Activated CD8-positive, alpha-beta T cell treated with anti-CD3 and anti-CD28 coated beads, Interleukin-2, amount 10 ng/mL, durations not matched to agents 7 days and 5 days (primary cell): Measurements from ENCODE around the gene ANKS1B. TPM values are rescaled to one million over a fixed set of nuclear protein-coding genes. Genes with fewer than 3 reads are reported as not detected.
"Not testable (repeated sequence)": the region's sequence is repeated elsewhere in the genome, so short reads cannot be mapped to it uniquely, and the experiment has no call there.

Experiments
- ATAC-seq: fragments of 150-1000 bp; cut with Tn5 transposase; one replicate; pipeline ENCODE4 v1.10.0; 2021; ENCODE audit warnings: moderate library complexity
- CTCF ChIA-PET: fragments of 350-600 bp; sonication (Branson Sonifier 250); formaldehyde crosslinking; loops from one replicate; lab custom pipeline; 2021; ENCODE audit warnings: antibody characterized with exemption; lab: Charles Lee
- POLR2A ChIA-PET: fragments of 350-600 bp; sonication (Branson Sonifier 250); formaldehyde crosslinking; loops from one replicate; lab custom pipeline; 2021; ENCODE audit warnings: antibody characterized with exemption; lab: Charles Lee
- DNase-seq: peaks from one replicate; pipeline ENCODE4 v3.0.0-alpha.2; 2020
- H3K27ac Mint-ChIP-seq: one replicate; pipeline ENCODE4 v1.8.0; 2021; ENCODE audit warnings: mild to moderate bottlenecking, mixed read lengths
- H3K27me3 Mint-ChIP-seq: one replicate; pipeline ENCODE4 v1.8.0; 2021; ENCODE audit warnings: low read depth, mixed read lengths
- H3K36me3 Mint-ChIP-seq: one replicate; pipeline ENCODE4 v1.8.0; 2021; ENCODE audit warnings: low read depth, mixed read lengths
- H3K4me1 Mint-ChIP-seq: one replicate; pipeline ENCODE4 v1.8.0; 2021; ENCODE audit warnings: low read depth, mixed read lengths
- H3K4me3 Mint-ChIP-seq: one replicate; pipeline ENCODE4 v1.8.0; 2021; ENCODE audit warnings: mild to moderate bottlenecking, mixed read lengths
- H3K9me3 Mint-ChIP-seq: one replicate; pipeline ENCODE4 v1.8.0; 2022; ENCODE audit warnings: mixed read lengths; ENCODE audit not compliant: insufficient read depth
- total RNA-seq, 2 experiments: library from RNA; stranded (reverse); gene quantifications; one replicate each; pipeline ENCODE4 v1.2.3, GENCODE V29; 2021

ANKS1B gene
- total RNA-seq, 2 experiments from 2014 or later = not detected

DNA sequence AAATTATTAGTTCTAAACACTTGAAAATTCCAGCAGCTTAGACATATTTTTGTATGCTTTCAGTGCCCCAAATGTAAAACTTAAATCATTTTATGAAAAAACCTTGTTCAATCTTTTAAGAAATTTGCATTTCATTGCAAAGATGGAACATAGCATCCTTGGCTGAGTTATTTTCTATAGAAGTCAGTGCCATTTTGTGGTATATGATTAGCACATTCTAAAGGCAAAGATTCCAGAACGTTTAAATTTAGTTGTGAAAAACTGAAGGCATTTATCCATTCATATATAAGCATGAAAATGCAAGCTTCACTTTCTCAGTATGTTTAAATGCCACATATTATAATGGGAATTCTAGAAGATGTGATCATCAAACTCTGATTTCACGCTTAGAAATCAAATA, 1007.5 kb downstream of the ANKS1B start:
- no peak overlapping the region for H3K4me3 Mint-ChIP-seq
- POLR2A ChIA-PET = no interaction called here
- ATAC-seq (no peak), DNase-seq (no peak)
- H3K36me3 Mint-ChIP-seq = no peaks in the 10 kb centered on the region
- no peak overlapping the region for H3K27ac Mint-ChIP-seq
- H3K27me3 Mint-ChIP-seq = no peaks in the 10 kb centered on the region
- no peaks in the 10 kb centered on the region for H3K9me3 Mint-ChIP-seq
- CTCF ChIA-PET = no interaction called here
- no peaks in the 10 kb centered on the region for H3K4me1 Mint-ChIP-seq

DNA sequence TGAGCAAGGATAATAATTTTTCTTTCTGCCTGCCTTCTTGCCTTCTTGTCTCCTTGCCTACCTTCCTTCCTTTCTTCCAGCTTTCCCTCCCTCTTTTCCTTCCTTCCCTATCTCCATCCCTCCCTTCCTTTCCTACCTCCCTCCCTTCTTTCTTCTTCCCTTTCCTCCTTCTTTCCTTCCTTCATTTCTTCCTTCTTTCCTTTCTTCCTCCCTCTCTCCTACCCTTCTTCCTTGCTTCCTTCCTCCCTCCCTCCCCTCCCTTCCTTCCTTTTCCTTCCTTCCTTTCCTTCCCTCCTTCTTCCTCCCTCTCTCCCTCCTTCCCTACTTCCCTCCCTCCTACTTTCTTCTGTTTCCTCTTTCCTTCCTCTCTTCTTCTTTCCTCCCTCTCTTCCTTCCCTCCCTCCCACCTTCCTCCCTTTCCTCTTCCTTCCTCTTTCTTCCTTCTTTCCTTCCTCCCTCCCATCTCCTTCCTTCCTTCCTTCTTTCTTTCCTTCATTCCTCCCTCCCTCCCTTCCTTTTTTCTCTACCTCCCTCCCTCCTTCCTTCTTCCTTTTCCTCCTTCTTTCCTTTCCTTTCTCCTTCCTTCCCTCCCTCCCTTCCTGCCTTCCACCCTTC, 1009.9 kb downstream of the ANKS1B start:
- CTCF ChIA-PET = no interaction called here
- H3K27me3 Mint-ChIP-seq = no peaks in the 10 kb centered on the region
- no peak for ATAC-seq
- H3K36me3 Mint-ChIP-seq = no peaks in the 10 kb centered on the region
- H3K27ac Mint-ChIP-seq = no peak overlapping the region
- POLR2A ChIA-PET = no interaction called here
- H3K4me3 Mint-ChIP-seq = no peak overlapping the region
- no peaks in the 10 kb centered on the region for H3K9me3 Mint-ChIP-seq
- no peaks in the 10 kb centered on the region for H3K4me1 Mint-ChIP-seq
- DNase-seq = no peak

DNA sequence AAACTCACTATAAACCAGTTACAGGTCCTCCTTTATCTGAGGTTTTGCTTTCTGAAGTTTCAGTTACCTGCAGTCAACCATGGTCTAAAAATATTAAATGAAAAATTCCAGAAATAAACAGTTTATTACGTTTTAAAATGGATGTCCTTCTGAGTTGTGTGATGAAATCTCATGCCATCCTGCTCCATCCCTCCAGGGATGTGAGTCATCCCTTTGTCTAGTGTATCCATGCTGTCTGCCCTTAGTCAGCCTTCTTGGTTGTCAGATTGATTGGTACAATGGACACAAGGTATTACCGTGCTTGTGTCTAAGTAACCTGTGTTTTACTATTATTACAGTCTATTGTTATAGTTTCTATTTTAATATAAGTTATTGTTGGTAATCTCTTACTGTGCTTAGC, 1011.3 kb downstream of the ANKS1B start:
- ChIA-PET POLR2A (no interaction called here), CTCF (no interaction called here)
- H3K4me1 Mint-ChIP-seq = no peaks in the 10 kb centered on the region
- H3K9me3 Mint-ChIP-seq = no peaks in the 10 kb centered on the region
- ATAC-seq (no peak), DNase-seq (no peak)
- no peak overlapping the region for H3K4me3 Mint-ChIP-seq
- no peak overlapping the region for H3K27ac Mint-ChIP-seq
- no peaks in the 10 kb centered on the region for H3K36me3 Mint-ChIP-seq
- no peaks in the 10 kb centered on the region for H3K27me3 Mint-ChIP-seq

DNA sequence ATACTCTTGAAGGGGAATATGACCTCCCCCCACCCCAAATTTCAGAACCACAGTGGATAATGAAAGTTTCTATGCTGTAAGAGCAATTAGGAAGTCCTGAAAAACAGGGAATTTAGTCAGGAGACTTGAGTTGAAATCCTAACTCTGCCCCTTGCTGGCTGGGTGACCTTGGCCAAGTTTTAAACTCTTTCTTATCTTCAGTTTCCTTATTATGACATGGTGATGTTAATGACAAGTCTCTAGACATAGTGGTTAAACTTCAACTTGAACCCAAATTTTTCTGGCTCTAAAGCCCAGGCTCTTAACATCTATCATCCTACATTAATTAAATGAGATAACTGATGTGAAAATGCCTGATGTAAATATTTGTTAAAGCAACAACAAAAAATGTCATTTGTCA, 1013.8 kb downstream of the ANKS1B start:
- no peaks in the 10 kb centered on the region for H3K36me3 Mint-ChIP-seq
- CTCF ChIA-PET = no interaction called here
- ATAC-seq = no peak
- no peaks in the 10 kb centered on the region for H3K27me3 Mint-ChIP-seq
- DNase-seq = no peak
- H3K27ac Mint-ChIP-seq = no peak overlapping the region
- no peaks in the 10 kb centered on the region for H3K9me3 Mint-ChIP-seq
- H3K4me3 Mint-ChIP-seq = no peak overlapping the region
- POLR2A ChIA-PET = no interaction called here
- no peaks in the 10 kb centered on the region for H3K4me1 Mint-ChIP-seq

DNA sequence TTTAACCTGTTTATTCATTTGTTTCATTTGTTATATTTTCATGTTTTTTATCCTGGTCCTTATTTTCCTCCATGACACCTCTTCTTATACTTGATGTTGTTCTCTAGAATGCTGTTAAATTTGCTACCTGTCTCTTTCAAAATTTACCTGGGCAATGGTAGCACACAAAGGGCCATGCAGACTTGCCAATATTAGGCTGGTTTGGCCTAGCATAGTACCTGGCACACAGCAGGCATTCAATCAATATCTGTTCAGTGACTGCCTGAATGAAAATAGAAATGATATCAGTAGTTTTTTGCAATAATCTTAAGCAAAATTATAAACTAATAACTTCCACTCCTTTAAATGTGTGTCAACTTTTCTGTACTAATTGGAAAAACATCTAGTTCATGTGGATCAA, 1014.5 kb downstream of the ANKS1B start:
- DNase-seq (no peak), ATAC-seq (no peak)
- H3K9me3 Mint-ChIP-seq = no peaks in the 10 kb centered on the region
- H3K36me3 Mint-ChIP-seq = no peaks in the 10 kb centered on the region
- no peaks in the 10 kb centered on the region for H3K4me1 Mint-ChIP-seq
- no peak overlapping the region for H3K4me3 Mint-ChIP-seq
- no peaks in the 10 kb centered on the region for H3K27me3 Mint-ChIP-seq
- no peak overlapping the region for H3K27ac Mint-ChIP-seq
- ChIA-PET CTCF (no interaction called here), POLR2A (no interaction called here)

DNA sequence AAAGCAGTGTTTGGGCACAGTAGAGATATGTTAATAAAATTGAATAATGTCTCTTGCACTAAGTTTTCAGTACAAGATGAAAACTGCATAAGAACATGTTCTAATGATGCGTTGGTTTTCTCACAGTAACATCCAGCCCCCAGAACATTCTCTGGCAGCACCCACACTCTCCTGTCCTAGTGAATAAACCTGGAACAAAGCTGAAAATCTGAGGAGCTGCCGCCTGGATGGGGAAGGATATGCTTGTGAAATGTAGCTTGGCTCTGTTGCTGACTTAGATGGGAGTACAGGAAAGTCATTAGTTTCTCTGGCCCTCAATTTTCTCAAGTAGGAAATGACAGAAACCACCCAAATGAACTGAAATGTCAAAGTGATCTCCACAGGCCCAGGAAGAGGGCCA, 1015.8 kb downstream of the ANKS1B start:
- Mint-ChIP-seq H3K4me3 (no peak overlapping the region), H3K27me3 (no peaks in the 10 kb centered on the region), H3K27ac (no peak overlapping the region), H3K36me3 (no peaks in the 10 kb centered on the region), H3K9me3 (no peaks in the 10 kb centered on the region), H3K4me1 (no peaks in the 10 kb centered on the region)
- CTCF ChIA-PET = no interaction called here
- DNase-seq (no peak), ATAC-seq (no peak)
- POLR2A ChIA-PET = no interaction called here

DNA sequence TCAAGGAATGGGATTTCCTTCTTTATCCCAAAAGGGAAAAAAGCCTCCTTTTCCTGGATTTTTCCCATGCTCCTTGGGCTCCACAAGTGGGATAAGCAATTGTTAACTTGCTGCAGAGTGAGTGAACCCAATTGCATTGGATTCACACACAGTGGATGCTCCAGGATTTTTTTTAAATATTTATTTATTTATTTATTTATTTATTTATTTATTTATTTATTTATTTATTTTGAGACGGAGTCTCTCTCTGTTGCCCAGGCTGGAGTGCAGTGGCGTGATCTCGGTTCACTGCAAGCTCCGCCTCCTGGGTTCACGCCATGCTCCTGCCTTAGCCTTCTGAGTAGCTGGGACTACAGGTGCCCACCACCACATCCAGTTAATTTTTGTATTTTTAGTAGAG, 1027.6 kb downstream of the ANKS1B start:
- H3K4me3 Mint-ChIP-seq, CTCF ChIA-PET, DNase-seq, H3K27me3 Mint-ChIP-seq, H3K4me1 Mint-ChIP-seq, H3K36me3 Mint-ChIP-seq, POLR2A ChIA-PET, H3K27ac Mint-ChIP-seq, ATAC-seq, H3K9me3 Mint-ChIP-seq: not testable (repeated sequence)

DNA sequence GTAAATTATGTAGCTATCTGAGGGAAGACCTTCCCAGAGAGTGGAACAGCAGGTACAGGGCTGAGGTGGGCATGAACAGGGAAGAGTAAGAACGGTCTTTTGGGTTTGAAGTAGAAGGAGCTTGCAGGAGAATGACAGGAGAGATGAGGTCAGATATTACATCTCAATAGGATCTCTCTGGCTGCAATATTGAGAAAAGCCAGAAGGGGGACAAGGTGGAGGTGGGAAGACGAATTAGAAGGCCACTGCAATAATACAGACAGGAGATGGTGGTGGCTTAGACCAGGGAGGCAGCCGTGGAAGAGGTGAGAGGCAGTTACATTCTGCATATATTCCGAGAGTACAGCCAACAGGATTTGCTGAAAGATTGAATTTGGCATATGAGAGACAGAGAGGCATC, 1029.5 kb downstream of the ANKS1B start:
- DNase-seq = no peak
- Mint-ChIP-seq H3K27me3 (no peaks in the 10 kb centered on the region), H3K36me3 (no peaks in the 10 kb centered on the region), H3K27ac (no peak overlapping the region), H3K9me3 (no peaks in the 10 kb centered on the region), H3K4me1 (no peaks in the 10 kb centered on the region), H3K4me3 (no peak overlapping the region)
- POLR2A ChIA-PET = no interaction called here
- CTCF ChIA-PET = no interaction called here
- ATAC-seq = no peak

DNA sequence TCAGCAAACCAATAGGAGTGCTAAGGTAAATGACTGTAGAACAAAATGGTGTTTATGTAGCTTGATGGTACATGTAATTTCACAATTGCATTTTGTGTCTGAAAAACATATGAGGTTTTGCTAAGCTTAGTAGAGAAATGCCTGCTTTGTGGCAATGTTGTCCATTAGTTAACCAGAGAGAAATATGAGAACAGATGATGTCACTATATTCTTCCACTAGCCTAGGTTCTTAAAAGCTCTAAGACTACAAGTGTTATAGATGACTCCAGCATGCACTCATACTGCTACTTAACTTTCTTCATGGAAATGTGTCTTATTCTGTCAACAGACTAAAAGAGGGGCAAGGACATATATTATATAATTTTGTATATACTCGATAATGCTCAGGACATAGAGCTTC, 1030.2 kb downstream of the ANKS1B start:
- H3K27ac Mint-ChIP-seq = no peak overlapping the region
- CTCF ChIA-PET = no interaction called here
- no peaks in the 10 kb centered on the region for H3K4me1 Mint-ChIP-seq
- POLR2A ChIA-PET = no interaction called here
- ATAC-seq (no peak), DNase-seq (no peak)
- no peak overlapping the region for H3K4me3 Mint-ChIP-seq
- H3K27me3 Mint-ChIP-seq = no peaks in the 10 kb centered on the region
- no peaks in the 10 kb centered on the region for H3K36me3 Mint-ChIP-seq
- no peaks in the 10 kb centered on the region for H3K9me3 Mint-ChIP-seq

DNA sequence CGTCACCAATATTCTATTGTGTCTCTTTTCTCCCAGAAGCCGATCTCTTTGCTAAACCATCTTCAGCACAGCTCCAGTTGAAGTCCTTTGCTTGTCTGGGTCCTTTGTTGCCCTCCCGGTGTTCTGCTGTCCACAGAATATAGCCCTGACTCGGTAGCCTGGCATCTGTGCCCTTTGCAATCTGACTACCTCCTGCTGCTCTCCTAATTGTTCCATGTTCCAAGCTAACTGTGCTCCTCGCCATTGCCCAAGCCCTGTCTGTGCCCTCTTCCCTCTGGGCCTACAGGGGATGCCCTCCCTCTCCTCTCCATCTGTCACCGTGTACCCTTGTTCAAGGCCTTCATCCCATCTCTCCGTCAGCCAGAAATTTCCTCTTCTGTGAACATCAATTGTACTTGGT, 1033.3 kb downstream of the ANKS1B start:
- no peak overlapping the region for H3K27ac Mint-ChIP-seq
- no peak overlapping the region for H3K4me3 Mint-ChIP-seq
- no peaks in the 10 kb centered on the region for H3K9me3 Mint-ChIP-seq

DNA sequence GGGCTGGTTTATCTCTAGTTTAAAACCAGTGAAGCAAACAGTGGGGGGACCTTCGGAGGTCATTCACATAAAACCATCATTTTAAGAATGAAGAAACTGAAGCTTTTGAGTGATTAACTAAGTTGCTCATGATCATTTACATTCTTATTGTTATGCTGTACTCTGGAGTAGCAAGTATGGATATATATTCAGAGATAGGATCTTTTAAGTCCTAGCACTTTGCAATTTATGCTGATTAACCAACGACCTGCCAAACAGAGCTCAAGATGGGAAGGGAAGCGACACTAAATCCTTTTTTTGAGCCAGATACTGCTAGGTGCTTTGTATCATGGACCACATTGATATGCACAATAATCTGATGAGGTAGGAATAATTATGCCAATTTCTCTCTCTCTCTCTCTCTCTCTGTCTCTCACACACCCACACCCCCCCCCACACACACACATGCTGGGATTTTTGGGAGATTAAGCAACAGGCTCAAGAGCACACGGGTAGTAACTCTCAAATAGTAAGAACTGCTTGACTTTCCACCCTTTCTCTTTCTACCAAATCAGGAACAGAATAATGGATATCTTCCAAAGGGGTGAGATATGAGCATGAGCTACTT, 1036.3 kb downstream of the ANKS1B start:
- no peaks in the 10 kb centered on the region for H3K27me3 Mint-ChIP-seq
- no peak overlapping the region for H3K4me3 Mint-ChIP-seq
- CTCF ChIA-PET = no interaction called here
- H3K27ac Mint-ChIP-seq = no peak overlapping the region
- no peak for ATAC-seq
- POLR2A ChIA-PET = no interaction called here
- DNase-seq = no peak
- no peaks in the 10 kb centered on the region for H3K36me3 Mint-ChIP-seq
- no peaks in the 10 kb centered on the region for H3K4me1 Mint-ChIP-seq
- no peaks in the 10 kb centered on the region for H3K9me3 Mint-ChIP-seq

More for the DNA sequence above, 1033.3 kb downstream of the ANKS1B start:
- no peaks in the 10 kb centered on the region for H3K4me1 Mint-ChIP-seq
- ChIA-PET CTCF (interaction anchor here (0.6 kb wide), 1 partner anchor 109 kb away, joined by 3 read pairs; no protein-coding TSS in a partner anchor), POLR2A (no interaction called here)
- no peaks in the 10 kb centered on the region for H3K36me3 Mint-ChIP-seq
- no peaks in the 10 kb centered on the region for H3K27me3 Mint-ChIP-seq
- ATAC-seq = no peak
- no peak for DNase-seq

DNA sequence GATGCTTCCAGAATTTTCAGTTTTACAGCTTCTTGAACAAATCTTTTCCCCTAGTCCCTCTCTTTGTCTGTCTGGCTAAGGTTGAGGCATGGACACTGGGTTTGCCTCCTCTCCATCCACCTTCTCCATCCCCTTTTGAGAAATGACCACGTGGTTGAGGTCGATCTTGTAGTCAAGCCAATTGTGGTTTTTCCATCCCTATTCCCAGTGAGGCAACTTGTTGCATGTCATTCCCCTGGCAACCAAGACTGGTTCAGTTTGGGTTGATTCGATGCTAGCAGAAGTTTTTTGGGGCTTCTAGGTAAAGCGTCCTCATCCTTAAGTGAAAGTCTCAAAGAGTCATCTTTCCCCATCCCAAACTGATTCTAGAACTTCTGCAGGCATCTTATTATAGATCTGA, 1038.9 kb downstream of the ANKS1B start:
- CTCF ChIA-PET = no interaction called here
- DNase-seq = no peak
- no peaks in the 10 kb centered on the region for H3K36me3 Mint-ChIP-seq
- H3K27me3 Mint-ChIP-seq = no peaks in the 10 kb centered on the region
- no peaks in the 10 kb centered on the region for H3K4me1 Mint-ChIP-seq
- POLR2A ChIA-PET = no interaction called here
- H3K27ac Mint-ChIP-seq = no peak overlapping the region
- no peaks in the 10 kb centered on the region for H3K9me3 Mint-ChIP-seq
- no peak overlapping the region for H3K4me3 Mint-ChIP-seq
- no peak for ATAC-seq

DNA sequence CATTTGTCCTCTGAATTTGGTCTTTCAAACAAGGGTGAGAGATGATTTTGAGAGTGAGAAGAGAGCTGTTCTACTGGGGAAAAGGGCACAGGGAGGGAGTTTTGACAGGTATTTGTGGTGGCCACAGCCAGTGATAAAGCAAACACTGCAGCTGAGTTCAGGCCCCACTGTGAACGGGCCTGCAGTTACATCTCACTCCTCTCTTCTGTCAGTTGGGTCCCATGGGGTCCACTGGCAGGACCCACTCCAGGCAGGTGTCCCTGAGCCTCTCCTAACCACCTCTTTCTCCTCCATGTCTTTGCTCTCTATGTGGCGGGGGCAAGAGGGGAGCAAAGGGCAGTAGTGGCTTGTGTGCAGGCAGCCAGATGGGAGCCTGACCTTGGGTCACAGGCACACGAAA, 1044.8 kb downstream of the ANKS1B start:
- Mint-ChIP-seq H3K27ac (no peak overlapping the region), H3K9me3 (no peaks in the 10 kb centered on the region), H3K27me3 (peaks cover 2% of the 10 kb centered on the region), H3K36me3 (no peaks in the 10 kb centered on the region), H3K4me3 (no peak overlapping the region), H3K4me1 (no peaks in the 10 kb centered on the region)
- ChIA-PET POLR2A (no interaction called here), CTCF (no interaction called here)
- no peak for ATAC-seq
- DNase-seq = no peak
